A673 (cell line): Measurements from ENCODE around the gene TBXAS1. TPM values are rescaled to one million over a fixed set of nuclear protein-coding genes. Genes with fewer than 3 reads are reported as not detected.

Source experiments
- BruUV-seq: library from RNA; stranded (reverse); fragments of 400-500 nt; replicated peaks from 2 replicates; lab custom pipeline; 2021; lab: Mats Ljungman, UMichigan
- CTCF ChIA-PET: fragments of 300-600 bp; sonication (Branson Sonifier 250); formaldehyde crosslinking; loops from one replicate; lab custom pipeline; 2022; ENCODE audit warnings: antibody characterized with exemption; lab: Charles Lee
- POLR2A ChIA-PET: fragments of 300-600 bp; sonication (Branson Sonifier 250); formaldehyde crosslinking; loops from one replicate; lab custom pipeline; 2022; ENCODE audit warnings: antibody characterized with exemption; ENCODE audit not compliant: low non-redundant PET; lab: Charles Lee
- DNase-seq: peaks from one replicate; pipeline ENCODE4 v3.0.0-alpha.2; 2015; ENCODE audit warnings: low spot score
- H3K27ac ChIP-seq: fragments of 200-600 bp; sonication (generic); 2 replicates; pipeline ENCODE4 v1.5.1; 2016; ENCODE audit warnings: mixed run types, low read depth, mild to moderate bottlenecking, mixed read lengths, antibody characterized with exemption, low read length; ENCODE audit not compliant: poor library complexity, severe bottlenecking
- H3K27me3 ChIP-seq: fragments of 200-600 bp; sonication (generic); replicated peaks from 2 replicates; pipeline ENCODE4 v1.6.1; 2017; ENCODE audit warnings: mixed run types, low read depth, mild to moderate bottlenecking, mixed read lengths, antibody characterized with exemption, low read length; ENCODE audit not compliant: insufficient read depth, poor library complexity
- H3K36me3 ChIP-seq: fragments of 200-600 bp; sonication (generic); 2 replicates; pipeline ENCODE4 v1.6.1; 2016; ENCODE audit warnings: mixed run types, mild to moderate bottlenecking, mixed read lengths, antibody characterized with exemption, low read length; ENCODE audit not compliant: insufficient read depth, poor library complexity, severe bottlenecking
- H3K4me1 ChIP-seq: fragments of 200-600 bp; sonication (generic); 2 replicates; pipeline ENCODE4 v1.6.1; 2017; ENCODE audit warnings: mixed run types, mild to moderate bottlenecking, mixed read lengths, antibody characterized with exemption, low read length; ENCODE audit not compliant: insufficient read depth, poor library complexity, severe bottlenecking
- H3K4me3 ChIP-seq: fragments of 200-600 bp; sonication (generic); 2 replicates; pipeline ENCODE4 v1.5.1; 2016; ENCODE audit warnings: low read depth, mixed run types, mild to moderate bottlenecking, mixed read lengths, low read length; ENCODE audit not compliant: poor library complexity, severe bottlenecking
- H3K9me3 ChIP-seq: fragments of 200-600 bp; sonication (generic); 2 replicates; pipeline ENCODE4 v1.6.1; 2016; ENCODE audit warnings: mixed run types, low read depth, mild to moderate bottlenecking, mixed read lengths, antibody characterized with exemption, low read length; ENCODE audit not compliant: poor library complexity, severe bottlenecking
- EZH2 ChIP-seq: fragments of 200-600 bp; sonication (generic); IDR thresholded peaks from 2 replicates; pipeline ENCODE4 v1.6.1; 2017; ENCODE audit warnings: borderline replicate concordance, low read depth, mild to moderate bottlenecking, mixed read lengths, antibody characterized with exemption, low read length; ENCODE audit not compliant: poor library complexity, severe bottlenecking
- intact Hi-C: fragments of 100-400 bp; cut with micrococcal nuclease; formaldehyde crosslinking; loops from one replicate; pipeline ENCODE4 v1.10.0; 2022; ENCODE audit not compliant: unreplicated experiment
- total RNA-seq: library from RNA; stranded (reverse); gene quantifications from 2 replicates; pipeline ENCODE4 v1.2.3, GENCODE V29; 2021
- TF ChIP-seq, protein P1 (sequence below): fragments of 300-800, 200-600 bp; sonication (generic); conservative IDR thresholded peaks from 2 replicates; pipeline ENCODE4 v1.5.1; 2017; ENCODE audit warnings: low read depth, mild to moderate bottlenecking, antibody characterized with exemption, low read length, moderate library complexity, mixed read lengths

The TBXAS1 gene
- total RNA-seq, 1 experiment from 2014 or later, result 2.5 TPM

DNA sequence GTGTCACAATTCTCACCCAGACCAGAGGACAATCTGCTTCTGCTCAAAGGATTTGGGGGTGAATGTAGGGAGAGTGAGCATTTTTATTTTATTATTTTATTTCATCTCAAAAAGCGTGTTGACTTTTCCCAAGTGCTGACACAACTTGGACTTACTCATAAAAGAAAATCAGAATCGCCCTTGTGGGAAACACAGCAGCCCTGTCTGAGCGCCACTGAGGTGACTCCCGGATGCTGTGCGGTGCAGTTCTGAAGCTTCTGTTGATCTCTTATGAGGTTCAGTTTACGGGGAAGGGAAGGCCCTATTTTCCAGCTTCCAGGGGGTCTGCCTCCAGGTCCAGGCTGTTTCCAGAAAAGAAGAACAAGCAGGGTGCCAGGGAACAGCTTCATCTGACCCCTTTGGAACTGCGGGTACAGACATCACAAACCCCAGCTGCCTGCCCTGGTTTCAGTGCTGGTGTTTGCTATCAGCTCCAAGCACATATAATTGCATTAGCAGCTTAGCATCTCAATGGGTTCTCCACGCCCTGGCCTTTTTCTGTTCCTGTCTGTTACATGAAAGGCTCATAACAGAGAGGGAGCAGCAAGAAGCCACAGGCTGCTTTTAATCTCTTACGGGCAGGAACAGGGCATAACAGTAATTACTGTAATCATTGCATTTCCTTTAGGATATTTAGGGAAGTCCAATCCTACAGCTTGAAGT, 181.3 kb downstream of the TBXAS1 start:
- Histone ChIP-seq H3K9me3 (no peaks in the 10 kb centered on the region), H3K27ac (no peak overlapping the region), H3K4me1 (peaks cover 6% of the 10 kb centered on the region), H3K36me3 (no peaks in the 10 kb centered on the region), H3K27me3 (no peaks in the 10 kb centered on the region), H3K4me3 (no peak overlapping the region)
- intact Hi-C loops, result no loop called here
- POLR2A ChIA-PET, result no interaction called here
- TF ChIP-seq, protein P1, sequence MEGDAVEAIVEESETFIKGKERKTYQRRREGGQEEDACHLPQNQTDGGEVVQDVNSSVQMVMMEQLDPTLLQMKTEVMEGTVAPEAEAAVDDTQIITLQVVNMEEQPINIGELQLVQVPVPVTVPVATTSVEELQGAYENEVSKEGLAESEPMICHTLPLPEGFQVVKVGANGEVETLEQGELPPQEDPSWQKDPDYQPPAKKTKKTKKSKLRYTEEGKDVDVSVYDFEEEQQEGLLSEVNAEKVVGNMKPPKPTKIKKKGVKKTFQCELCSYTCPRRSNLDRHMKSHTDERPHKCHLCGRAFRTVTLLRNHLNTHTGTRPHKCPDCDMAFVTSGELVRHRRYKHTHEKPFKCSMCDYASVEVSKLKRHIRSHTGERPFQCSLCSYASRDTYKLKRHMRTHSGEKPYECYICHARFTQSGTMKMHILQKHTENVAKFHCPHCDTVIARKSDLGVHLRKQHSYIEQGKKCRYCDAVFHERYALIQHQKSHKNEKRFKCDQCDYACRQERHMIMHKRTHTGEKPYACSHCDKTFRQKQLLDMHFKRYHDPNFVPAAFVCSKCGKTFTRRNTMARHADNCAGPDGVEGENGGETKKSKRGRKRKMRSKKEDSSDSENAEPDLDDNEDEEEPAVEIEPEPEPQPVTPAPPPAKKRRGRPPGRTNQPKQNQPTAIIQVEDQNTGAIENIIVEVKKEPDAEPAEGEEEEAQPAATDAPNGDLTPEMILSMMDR, result no peak
- no peak for TF ChIP-seq EZH2
- no TSS peak for BruUV-seq
- CTCF ChIA-PET, result no interaction called here
- peak; percentile 60 for DNase-seq

DNA sequence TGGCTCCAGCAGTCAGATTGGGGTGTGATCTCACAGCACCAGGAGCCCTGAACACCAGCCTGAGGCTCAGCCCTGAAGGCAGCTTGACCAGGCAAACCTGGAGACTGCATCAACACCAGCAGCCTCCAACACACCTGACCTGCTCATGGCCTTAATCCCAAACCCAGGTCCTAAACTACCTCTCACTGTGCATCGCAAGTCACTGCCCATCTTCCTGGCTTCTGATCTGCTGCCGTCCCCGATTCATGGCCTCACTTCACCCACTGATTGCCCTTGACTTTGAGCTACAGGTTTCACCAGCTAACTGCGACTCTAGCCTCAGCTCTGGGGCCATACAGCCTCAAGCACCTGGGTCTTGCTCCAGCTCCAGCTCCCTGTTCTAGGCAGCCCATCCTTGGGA, 184.6 kb downstream of the TBXAS1 start:
- no peak overlapping the region for H3K4me3 ChIP-seq
- H3K27ac ChIP-seq, result no peak overlapping the region
- BruUV-seq, result no TSS peak
- CTCF ChIA-PET, result no interaction called here
- H3K27me3 ChIP-seq, result no peaks in the 10 kb centered on the region
- no peak for TF ChIP-seq EZH2
- TF ChIP-seq, protein P1, result no peak
- no peaks in the 10 kb centered on the region for H3K9me3 ChIP-seq
- DNase-seq, result no peak
- H3K4me1 ChIP-seq, result peaks cover 6% of the 10 kb centered on the region
- intact Hi-C loops, result no loop called here
- H3K36me3 ChIP-seq, result no peaks in the 10 kb centered on the region
- POLR2A ChIA-PET, result no interaction called here

DNA sequence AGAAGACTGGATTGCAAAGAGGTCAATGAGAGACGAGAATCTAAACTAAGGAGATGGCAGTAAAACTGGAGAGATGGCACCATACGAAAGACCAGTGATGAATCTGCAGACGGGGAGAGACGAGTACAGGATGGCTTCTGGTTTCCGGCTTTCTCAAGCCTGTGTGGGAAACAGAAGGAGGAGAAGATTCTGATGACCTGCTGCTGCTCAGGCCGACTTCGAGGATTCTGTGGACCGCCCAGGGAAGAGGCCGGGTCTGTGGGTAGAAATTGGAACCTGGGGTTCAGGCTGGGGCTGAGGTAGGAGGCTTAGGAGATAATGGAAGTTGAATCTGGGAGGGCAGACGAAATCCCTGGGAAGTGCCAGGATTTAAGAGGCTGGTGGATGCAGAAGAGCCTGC, 185.1 kb downstream of the TBXAS1 start:
- TF ChIP-seq EZH2, result no peak
- TF ChIP-seq, protein P1, result no peak
- ChIA-PET CTCF (no interaction called here), POLR2A (no interaction called here)
- no peak for DNase-seq
- H3K36me3 ChIP-seq, result no peaks in the 10 kb centered on the region
- H3K9me3 ChIP-seq, result no peaks in the 10 kb centered on the region
- BruUV-seq, result no TSS peak
- no peak overlapping the region for H3K4me3 ChIP-seq
- H3K4me1 ChIP-seq, result peaks cover 6% of the 10 kb centered on the region
- intact Hi-C loops, result no loop called here
- no peaks in the 10 kb centered on the region for H3K27me3 ChIP-seq
- H3K27ac ChIP-seq, result no peak overlapping the region
